Heart left ventricle (tissue), 13 donors: ENCODE data around the gene KCNK1.

Source experiments
- CTCF ChIP-seq, 12 donors: fragments of 200-600 bp; sonication (generic) in 4 of 12; IDR thresholded peaks; one replicate each; pipeline versions ENCODE4 v1.5.0 to v1.8.0; 2018 to 2022; ENCODE audit warnings: antibody characterized with exemption in 12 of 12, mild to moderate bottlenecking in 5 of 12
- POLR2A ChIP-seq, 2 donors: fragments of 450-650 bp; IDR thresholded peaks; one replicate each; pipeline ENCODE4 v1.6.1; 2017; ENCODE audit warnings: antibody characterized with exemption in 2 of 2, mild to moderate bottlenecking in 2 of 2, moderate library complexity in 2 of 2
- donor health status: ischemic (EF 13 %, LVEDD 7.1; RV severe dilation, severe dysfunction).
- donor health status: DM: no; HTN: yes; CAD: no.
- donor health status: DM: no; HTN: no; CAD: no.
- donor health status: ischemic (EF 25% LVEDD 6.9; RV normal size, moderate dysfunction).
- donor health status: ischemic (EF 25% LVEDD 5.7; RV mildly dilated, moderate dysfunction).
- donor health status: ischemic (EF 35%, LVEDD 5.7; RV mildly dilated, moderate dysfunction).
- donor health status: nonischemic (EF 11% LVEDD 7.7; RV severe dilation, severe dysfunction).
- donor health status: DM: yes; HTN: yes; CAD: no.
- donor health status: PGD.
- donor health status: ischemic (EF 29% LVEDD 5.4; RV normal size, mild dysfunction).
- donor health status: nonischemic (EF 23%, LVEDD 6.1; RV moderate dilation, normal function).

- TF ChIP-seq CTCF (IDR thresholded peaks at IDR 0.05) (no peak), POLR2A (IDR thresholded peaks at IDR 0.05) (no peak)
Measured at GRCh38 chr1:233638513-233638912, 24.6 kb downstream of the KCNK1 start.
